Renal pelvis (tissue), 4 donors: ENCODE results near the gene TPCN2. TPM values are rescaled to one million over a fixed set of nuclear protein-coding genes. Genes with fewer than 3 reads are reported as not detected.

ENCODE experiments used
- DNase-seq: peaks from one replicate; pipeline ENCODE4 v3.0.0-alpha.2; 2013
- polyA plus RNA-seq, 3 donors: library from polyadenylated mRNA; unstranded; fragments of 120-200 nt; gene quantifications; one replicate each; pipeline ENCODE4 v1.2.1, GENCODE V29; 2013; ENCODE audit not compliant: insufficient read length in 3 of 3

TPCN2 gene
- polyA plus RNA-seq, 3 donors: 14.7 to 23.0 (median 18.7) TPM

DNA sequence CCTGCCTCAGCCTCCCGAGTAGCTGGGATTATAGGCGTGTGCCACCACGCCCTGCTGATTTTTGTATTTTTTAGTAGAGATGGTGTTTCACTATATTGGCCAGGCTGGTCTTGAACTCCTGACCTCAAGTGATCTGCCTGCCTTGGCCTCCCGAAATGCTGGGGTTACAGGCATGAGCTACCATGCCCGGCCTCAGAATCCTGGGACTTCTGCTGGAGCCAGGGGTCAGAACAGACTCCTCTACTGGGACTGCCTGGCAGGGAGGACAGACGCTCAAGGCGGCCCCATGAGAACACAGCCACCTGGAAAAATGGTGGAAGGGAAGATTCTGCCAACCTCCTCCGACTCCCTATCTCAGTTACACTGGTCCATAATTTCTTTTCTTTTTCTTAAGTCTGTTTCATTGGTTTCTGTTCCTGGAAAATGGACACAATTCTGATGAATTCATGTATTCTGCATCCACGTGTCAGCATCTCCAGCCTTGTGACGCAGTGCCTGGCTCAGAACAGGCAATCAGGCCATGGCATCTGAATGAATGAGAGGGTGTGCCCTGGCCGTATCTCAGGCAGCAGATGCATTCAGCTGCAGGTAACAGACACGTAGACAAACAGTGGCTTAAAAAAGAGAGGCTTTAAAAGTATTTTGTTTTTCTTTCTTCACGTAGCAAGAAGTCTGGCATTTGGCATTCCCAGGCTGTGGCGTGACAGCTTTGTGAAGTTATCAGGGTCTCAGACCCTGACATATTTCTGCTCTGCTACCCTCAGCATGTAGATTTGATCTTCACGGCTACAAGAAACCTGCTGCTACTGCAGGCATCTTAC, 111.8 kb downstream of the TPCN2 start:
- DNase-seq: no peak

DNA sequence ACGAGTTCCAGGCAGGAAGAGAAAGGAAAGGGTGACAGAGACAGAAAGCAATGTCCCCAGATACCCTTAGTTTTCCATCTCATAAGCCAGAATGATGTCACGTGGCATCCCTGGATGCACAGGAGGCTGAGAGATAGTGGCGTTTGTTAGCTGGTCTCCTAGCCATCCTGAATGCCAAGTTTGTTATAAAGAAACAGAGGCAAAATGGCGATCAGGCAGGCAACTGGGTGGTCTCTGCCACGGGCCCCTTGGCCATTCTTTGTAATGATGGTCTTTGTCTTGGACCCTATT, 112.3 kb downstream of the TPCN2 start:
- no peak for DNase-seq

DNA sequence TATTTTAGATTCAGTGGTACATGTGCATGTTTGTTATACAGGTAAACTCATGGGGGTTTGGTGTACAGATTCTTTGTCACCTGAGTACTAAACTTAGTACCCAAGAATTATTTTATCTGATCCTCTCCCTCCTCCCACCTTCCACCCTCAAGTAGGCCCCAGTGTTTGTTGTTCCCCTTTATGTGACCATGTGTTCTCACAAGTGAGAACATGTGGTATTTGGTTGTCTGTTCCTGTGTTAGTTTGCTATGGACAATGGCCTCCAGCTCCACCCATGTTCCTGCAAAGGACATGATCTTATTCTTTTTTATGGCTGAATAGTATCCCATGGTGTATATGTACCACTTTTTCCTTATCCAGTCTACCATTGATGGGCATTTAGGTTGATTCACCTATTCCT, 113.8 kb downstream of the TPCN2 start:
- DNase-seq: no peak

DNA sequence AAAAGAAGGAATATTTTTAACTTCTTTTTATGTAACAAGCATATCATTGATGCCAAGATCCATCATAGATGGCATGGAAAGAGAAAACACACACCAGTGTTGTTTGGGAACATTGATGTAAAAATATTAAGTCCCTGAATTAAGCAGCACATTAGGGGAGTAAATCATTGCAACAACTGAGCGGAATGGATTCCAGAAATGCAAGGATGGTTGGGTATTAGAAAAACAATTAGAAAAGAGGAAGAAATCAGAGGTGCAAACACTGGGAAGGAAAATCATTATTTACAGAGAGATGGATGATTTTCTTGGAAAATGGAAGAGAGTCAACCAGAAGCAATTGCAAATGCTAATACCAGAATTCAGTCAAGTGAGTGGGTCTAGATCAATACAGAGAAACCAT, 115.1 kb downstream of the TPCN2 start:
- DNase-seq: no peak

GRCh38 chr11:69164824-69165223, 116.1 kb downstream of the TPCN2 start:
- DNase-seq: no peak

- no peak for DNase-seq
These were observed 117.0 kb downstream of the TPCN2 start for GRCh38 chr11:69165775-69166174.

DNA sequence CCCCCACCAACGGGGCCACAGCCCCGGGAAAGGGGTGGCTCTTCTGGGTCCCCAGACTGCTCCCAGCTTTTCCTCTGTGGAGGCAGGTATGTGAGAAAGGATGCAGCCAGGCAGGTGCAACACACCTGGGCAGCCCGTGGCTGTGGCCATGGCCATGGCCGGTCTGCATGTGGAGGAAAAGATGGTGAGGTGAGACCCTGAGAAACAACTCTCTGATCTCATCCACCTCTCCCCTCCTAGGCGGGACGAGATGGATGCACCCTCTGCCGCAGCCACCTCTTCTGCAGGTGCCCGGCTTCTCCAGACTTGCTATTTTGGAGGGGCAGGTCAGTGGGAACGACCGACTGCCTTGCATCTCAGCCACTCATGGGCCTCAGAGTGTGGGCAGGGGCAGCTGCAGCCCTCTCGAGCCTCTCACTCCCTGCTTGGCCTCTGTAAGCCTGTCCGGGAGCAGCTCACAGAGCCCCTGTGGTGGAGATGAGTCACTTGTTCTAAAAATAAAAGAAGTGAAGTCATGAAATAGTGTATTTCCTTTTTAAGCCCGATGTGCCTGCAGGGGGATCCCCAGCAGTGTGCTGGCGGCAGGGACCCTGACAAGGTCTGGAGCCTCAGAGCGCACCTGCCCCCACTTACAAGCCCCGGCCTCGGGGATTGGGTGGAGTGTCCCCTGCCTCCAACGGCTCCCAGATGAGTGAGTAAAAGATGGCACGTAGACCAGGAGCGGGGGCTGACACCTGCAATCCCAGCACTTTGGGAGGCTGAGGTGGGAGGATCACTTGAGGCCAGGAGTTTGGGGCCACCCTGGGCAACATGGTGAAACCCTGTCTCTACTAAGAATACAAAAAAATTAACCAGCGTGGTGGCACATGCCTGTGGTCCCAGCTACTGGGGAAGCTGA, 117.7 kb downstream of the TPCN2 start:
- DNase-seq: no peak

GRCh38 chr11:69167130-69167915, 118.6 kb downstream of the TPCN2 start:
- no peak for DNase-seq

DNA sequence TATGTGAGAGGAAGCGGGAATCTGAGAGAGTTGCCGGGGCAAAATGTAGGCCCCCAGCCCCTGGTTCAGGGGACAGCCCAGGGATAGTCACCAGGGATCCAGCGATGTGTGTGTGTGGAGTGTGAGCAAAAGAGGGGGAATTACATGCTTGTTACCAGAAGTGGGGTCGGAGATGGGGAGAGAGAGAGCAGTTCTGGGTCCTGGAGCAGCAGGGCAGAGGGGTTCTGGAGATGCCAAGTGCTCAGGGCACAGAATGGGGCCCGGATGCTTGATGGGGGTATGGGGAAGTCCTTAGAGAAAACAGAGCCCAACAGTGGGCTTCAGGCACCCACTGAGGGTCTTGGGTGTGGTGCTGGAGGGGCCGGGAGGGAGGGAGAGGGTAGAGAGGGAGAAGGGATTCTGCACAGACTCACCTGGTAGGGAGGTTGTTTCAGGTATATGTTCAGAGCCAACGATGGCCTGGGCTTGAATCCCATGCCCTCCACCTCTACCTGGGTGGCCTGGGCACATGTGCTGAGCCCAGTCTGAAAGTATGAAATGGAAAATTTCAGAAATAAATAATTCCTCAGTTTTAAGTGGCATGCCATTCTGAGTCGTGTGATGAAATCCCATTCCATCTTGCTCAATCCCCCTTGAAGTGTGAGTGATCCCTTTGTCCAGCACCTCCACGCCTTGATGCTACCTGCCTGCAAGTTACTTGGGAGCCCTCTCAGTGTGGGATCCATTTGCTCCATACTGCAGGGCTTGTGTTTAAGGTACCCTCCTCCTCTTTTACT, 119.4 kb downstream of the TPCN2 start:
- no peak for DNase-seq

GRCh38 chr11:69169479-69169878, 120.7 kb downstream of the TPCN2 start:
- no peak for DNase-seq

- DNase-seq: no peak
These were observed 122.0 kb downstream of the TPCN2 start for GRCh38 chr11:69170704-69171103.

DNA sequence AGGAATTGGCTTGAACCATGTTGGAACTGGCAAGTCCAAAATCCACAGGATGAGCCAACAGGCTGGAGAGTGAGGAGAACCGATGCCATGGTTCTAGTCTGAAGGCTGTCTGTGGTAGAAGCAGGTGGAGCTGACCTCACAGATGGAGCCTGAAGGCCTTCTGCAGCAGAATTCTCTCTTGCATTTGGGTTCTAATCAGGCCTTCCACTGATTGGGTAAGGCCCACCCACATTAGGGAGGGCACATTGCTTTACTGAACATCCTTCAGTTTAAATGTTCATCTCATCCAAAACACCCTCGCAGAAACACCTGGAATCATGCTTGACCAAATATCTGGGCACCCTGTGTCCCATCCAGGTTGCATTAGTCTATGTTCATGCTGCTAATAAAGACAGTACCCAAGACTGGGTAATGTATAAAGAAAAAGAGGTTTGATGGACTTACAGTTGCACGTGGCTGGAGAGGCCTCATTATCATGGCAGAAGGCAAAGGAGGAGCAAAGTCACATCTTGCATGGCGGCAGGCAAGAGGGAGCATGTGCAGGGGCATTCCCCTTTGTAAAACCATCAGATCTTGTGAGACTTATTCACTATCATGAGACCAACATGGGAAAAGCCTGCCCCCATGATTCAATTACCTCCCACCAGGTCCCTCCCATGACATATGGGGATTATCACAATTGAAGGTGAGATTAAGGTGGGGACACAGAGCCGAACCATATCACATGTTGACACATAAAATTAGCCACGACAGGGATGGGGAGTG, 122.9 kb downstream of the TPCN2 start:
- no peak for DNase-seq

DNA sequence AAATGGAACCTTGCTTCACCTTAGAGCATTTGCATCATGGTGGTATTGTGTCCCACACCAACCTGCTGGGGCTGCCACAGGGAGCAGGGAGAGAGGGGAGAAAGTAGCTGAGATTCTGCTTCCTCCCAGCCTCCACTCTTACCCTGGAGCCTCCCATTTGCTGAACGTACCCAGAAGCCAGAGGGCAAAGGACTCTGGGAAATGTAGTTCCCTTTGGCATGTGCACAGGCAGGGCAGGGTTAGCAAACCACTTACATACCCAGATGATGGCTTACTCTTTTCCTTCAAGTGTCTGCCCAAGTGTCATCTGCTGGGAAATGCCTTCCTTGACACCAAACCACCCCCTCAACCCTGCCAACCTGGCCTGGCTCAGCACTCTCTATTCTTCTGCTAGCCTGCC, 123.9 kb downstream of the TPCN2 start:
- DNase-seq: no peak

GRCh38 chr11:69173331-69173730, 124.6 kb downstream of the TPCN2 start:
- DNase-seq: no peak

DNA sequence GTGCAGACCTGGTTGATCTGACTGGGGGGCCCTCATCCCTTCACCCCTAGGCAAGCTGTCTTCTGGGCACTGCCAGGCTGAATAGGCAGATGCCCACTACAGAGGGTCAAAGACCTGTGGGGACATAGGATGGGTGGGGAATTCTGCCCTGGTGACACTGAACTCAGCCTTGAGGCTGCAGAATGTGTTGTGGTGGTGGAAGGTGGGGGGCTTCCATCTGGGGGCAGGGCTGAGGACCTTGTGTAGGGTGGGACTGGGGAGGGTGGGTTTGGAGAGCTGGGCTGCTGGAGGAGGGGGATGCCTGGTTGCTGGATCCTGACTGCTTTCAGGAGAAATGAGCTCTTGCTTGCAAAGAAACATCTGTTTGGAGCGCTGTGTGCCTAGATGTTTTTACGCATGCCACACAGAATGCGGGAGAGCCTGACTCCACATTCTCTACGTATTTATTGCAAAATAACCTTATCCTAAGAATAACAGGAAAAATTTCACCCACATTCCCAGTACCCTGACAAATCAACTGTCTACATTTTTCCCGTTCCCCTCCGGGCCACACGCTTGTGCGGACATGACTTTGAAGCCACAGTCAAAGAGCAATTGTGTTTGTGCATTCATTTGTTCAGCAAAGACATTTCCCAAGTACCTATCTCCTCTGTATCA, 125.3 kb downstream of the TPCN2 start:
- DNase-seq: no peak

- no peak for DNase-seq
These were observed 126.1 kb downstream of the TPCN2 start for GRCh38 chr11:69174841-69175240.

- no peak for DNase-seq
These were observed 130.2 kb downstream of the TPCN2 start for GRCh38 chr11:69178819-69179482.

DNA sequence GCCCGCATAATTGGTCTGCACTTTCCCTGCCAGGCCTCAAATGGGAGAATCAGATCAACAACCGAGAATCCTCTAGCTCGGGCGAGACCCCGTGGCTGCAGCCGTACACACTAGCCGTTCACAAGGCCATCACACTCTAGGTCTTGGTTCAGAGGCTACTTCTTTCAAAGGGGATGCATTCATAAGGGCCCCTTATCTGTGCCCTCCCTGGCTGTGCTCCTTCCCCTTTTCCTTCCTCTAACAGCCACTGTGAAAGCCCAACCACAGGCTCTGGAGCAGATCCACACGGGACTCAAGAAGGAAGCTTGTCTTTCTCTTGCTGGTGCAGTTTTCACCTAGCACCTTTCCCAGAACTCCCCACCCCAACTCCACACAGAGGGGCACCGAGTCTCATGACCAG, 131.5 kb downstream of the TPCN2 start:
- no peak for DNase-seq

DNA sequence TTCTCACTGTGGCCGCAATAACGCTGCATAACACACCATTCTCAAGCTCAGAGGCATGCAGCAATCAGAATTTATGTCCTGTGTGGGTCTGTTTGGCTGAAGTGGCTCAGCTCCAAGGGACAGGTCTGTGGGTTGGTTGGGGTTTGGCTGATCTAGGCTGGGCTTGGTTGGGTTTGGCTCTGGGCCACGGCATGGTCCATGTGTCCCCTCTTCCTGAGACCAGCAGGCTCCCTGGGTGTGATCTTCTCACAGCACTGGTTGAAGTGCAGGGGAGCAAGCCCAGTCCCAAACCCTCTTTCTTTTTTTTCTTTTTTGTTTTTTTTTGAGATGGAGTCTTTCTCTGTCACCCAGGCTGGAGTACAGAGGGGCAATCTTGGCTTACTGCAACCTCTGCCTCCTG, 132.0 kb downstream of the TPCN2 start:
- DNase-seq: no peak

GRCh38 chr11:69183613-69184012, 134.9 kb downstream of the TPCN2 start:
- no peak for DNase-seq
